Activated CD4-positive, alpha-beta T cell treated with anti-CD3 and anti-CD28 coated beads, Interleukin-2, amount 50 U/mL, for 48 hours (primary cell): ENCODE data around the gene STK39.

Experiments
- DNase-seq, 2 experiments: peaks; one replicate each; pipeline ENCODE4 v3.0.0-alpha.2; 2020

Gene STK39

GRCh38 chr2:168182550-168183249, 64.7 kb downstream of the STK39 start:
- DNase-seq: no peak

GRCh38 chr2:168181825-168182224, 65.6 kb downstream of the STK39 start:
- DNase-seq: no peak

- no peak for DNase-seq
Measured at GRCh38 chr2:168180914-168181313, 66.5 kb downstream of the STK39 start.

- DNase-seq: no peak
Measured at GRCh38 chr2:168180483-168180882, 66.9 kb downstream of the STK39 start.

GRCh38 chr2:168179592-168179991, 67.8 kb downstream of the STK39 start:
- no peak for DNase-seq

- no peak for DNase-seq
Measured at GRCh38 chr2:168178520-168179324, 68.7 kb downstream of the STK39 start.

- DNase-seq: no peak
Measured at GRCh38 chr2:168176402-168176801, 71.0 kb downstream of the STK39 start.

- DNase-seq: no peak
Measured at GRCh38 chr2:168175469-168175868, 71.9 kb downstream of the STK39 start.

- no peak for DNase-seq
Measured at GRCh38 chr2:168174756-168175155, 72.6 kb downstream of the STK39 start.

GRCh38 chr2:168172071-168172470, 75.3 kb downstream of the STK39 start:
- no peak for DNase-seq

GRCh38 chr2:168171059-168171762, 76.2 kb downstream of the STK39 start:
- no peak for DNase-seq

- DNase-seq: no peak
Measured at GRCh38 chr2:168169097-168169745, 78.2 kb downstream of the STK39 start.

- DNase-seq: no peak
Measured at GRCh38 chr2:168167511-168168263, 79.7 kb downstream of the STK39 start.

GRCh38 chr2:168166902-168167510, 80.4 kb downstream of the STK39 start:
- no peak for DNase-seq

GRCh38 chr2:168165985-168166901, 81.2 kb downstream of the STK39 start:
- DNase-seq: no peak

- DNase-seq: peak in 1 of 2 experiments; percentile 14
Measured at GRCh38 chr2:168165397-168165796, 82.0 kb downstream of the STK39 start.

- no peak for DNase-seq
Measured at GRCh38 chr2:168160897-168161296, 86.5 kb downstream of the STK39 start.

- no peak for DNase-seq
Measured at GRCh38 chr2:168159754-168160585, 87.4 kb downstream of the STK39 start.

GRCh38 chr2:168158586-168158985, 88.8 kb downstream of the STK39 start:
- no peak for DNase-seq

GRCh38 chr2:168157926-168158325, 89.5 kb downstream of the STK39 start:
- no peak for DNase-seq
